ENCODE data around the gene TMA7. TPM values are rescaled to one million over a fixed set of nuclear protein-coding genes. Genes with fewer than 3 reads are reported as not detected.
"Not testable (repeated sequence)": the region's sequence is repeated elsewhere in the genome, so short reads cannot be mapped to it uniquely, and the experiment has no call there.

The TMA7 gene
- 25.0 TPM for total RNA-seq

DNA sequence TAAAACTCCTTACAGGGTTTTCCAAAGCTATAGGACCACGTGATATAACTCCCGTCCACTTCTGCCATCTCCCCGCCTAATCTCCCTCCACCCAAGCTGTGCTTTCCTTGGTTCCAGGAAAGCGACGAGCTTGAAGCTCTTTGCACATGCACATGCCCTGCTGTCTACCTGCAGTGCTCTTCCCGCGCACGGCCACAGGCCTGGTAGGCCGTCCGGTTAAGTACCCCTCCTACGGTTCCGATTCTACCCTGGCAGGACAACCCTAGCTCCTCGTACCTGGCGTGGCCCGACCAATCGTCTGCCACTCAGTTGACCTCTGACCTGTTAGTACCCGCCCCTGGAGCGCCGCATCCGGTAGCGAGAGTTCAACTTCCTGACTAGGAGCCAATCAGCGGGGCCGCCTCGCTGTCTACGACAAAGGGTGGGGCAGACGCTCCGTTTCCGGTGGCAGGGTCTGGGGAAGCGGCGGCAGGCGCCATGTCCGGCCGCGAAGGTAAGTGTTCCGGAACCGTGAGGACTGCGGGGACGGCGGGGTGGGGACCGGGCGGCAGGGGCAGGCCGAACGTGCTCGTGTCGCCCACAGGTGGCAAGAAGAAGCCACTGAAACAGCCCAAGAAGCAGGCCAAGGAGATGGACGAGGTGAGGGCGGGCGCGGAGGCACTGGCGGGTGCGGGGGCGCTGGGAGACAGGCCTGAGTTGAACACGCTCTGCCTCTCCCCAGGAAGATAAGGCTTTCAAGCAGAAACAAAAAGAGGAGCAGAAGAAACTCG, at the start of gene TMA7, which contains the start of gene CCDC51:
Gene TMA7 (plus strand): TSS at position 438 of the 770 bp plus-strand sequence. CDS start 40 bp downstream, at position 478.
Gene CCDC51 (minus strand): TSS at position 300 of the 770 bp plus-strand sequence. CDS start 4,991 bp downstream, outside the sequence.
- DNase-seq (ENCODE audit: low read depth in 2 of 3, low spot score in 2 of 3) = peak; percentile 93 to 97 (median 96)

GRCh38 chr3:48394391-48394790, 45.7 kb upstream of the TMA7 start:
- DNase-seq (ENCODE audit: low read depth in 2 of 3, low spot score in 2 of 3) = no peak

DNA sequence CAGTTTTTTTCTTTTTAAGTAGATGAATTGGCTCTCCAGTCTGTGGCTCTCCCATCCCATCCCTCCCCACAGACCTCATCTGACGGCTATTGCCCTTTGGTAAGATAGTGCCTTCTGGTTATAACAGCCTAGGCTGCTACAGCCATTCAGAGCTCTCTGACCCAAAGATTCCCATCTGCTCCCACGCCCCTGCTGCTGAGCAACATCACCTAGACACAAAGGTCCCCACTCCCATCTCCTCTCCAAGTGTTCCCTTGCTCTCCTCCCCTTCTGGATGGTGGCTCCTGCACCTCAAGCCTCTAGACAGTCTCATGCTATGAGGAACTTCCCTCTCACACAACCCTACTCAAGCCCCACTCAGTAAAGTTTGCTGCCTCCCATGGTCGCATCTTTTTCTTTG, 44.3 kb upstream of the TMA7 start:
- DNase-seq (ENCODE audit: low read depth in 2 of 3, low spot score in 2 of 3) = no peak

DNA sequence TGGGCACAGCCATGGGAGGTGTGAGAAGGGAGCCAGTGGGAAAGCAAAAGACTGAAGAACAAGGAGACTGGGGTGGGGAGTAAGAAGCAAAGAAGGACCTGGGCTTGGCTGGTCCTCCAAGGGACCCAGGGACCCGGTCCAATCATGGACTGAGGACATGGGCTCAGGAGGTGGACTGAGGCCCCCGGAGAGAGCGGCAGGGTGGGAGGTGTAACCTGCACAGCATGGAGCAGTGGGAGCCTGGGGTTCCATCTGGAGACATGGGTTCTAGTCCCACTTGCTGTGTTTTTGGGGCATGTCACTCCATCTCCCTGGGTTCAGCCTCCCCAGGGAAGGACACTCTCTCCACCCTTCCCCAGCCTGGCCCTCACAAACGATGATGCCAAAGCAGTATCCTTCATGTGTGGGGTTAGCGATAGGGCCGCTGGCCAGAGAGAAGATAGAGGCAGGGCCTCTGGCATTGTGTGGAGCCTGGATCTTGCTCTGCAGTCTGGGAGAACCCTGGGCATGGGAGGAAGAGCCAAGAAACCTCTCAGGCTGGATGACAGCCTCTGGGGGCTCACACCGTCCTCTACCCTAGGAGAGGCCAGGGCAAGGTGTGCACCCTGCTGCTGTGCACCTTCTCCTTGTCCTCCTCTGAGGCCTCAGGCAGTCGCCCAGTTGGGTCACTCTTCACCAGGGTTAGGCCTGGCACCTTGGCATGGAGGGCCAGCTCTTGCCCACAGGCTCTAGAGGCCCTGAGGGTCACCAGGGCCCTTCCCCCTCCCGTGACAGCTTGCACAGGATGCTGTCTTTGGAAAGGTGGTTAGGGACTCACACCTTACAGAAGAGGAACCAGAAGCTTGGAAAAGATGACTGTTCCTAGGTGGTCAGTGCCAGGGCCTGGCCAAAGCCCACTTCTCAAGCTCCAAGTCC, 42.0 kb upstream of the TMA7 start:
- DNase-seq (ENCODE audit: low read depth in 2 of 3, low spot score in 2 of 3) = no peak

DNA sequence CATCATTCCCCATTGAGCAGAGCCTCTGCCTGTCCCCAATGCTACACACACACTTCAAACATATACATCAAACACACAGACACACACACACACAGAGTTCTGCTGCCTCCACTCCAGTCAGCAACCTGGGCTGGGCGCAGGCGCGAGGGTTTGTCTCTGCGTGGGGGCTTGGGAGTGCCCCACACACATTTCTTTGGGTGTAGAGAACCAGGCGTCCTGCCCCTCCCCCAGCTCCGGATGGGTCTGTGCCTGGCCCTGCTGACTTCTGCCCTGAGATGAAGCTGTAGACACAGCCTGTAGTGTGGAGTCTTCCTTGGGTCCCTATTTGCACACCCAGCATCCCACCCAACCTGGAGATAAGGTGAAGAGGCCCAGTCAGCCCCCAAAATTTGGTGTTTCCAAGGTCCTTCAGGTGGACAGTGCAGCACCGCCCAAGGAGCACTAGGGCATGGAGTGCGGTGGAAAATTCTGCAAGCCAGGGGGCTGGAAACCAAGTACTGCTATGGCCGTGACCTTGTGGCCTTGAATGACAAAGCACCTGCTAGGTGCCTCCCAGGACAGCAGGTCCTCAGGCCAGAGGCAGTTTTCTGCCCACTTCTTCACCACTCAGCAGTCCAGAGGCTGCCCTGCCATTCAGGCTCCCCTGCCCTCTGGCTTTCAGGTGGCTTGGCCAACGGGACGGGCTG, 41.2 kb upstream of the TMA7 start:
- no peak for DNase-seq (ENCODE audit: low read depth in 2 of 3, low spot score in 2 of 3)

DNA sequence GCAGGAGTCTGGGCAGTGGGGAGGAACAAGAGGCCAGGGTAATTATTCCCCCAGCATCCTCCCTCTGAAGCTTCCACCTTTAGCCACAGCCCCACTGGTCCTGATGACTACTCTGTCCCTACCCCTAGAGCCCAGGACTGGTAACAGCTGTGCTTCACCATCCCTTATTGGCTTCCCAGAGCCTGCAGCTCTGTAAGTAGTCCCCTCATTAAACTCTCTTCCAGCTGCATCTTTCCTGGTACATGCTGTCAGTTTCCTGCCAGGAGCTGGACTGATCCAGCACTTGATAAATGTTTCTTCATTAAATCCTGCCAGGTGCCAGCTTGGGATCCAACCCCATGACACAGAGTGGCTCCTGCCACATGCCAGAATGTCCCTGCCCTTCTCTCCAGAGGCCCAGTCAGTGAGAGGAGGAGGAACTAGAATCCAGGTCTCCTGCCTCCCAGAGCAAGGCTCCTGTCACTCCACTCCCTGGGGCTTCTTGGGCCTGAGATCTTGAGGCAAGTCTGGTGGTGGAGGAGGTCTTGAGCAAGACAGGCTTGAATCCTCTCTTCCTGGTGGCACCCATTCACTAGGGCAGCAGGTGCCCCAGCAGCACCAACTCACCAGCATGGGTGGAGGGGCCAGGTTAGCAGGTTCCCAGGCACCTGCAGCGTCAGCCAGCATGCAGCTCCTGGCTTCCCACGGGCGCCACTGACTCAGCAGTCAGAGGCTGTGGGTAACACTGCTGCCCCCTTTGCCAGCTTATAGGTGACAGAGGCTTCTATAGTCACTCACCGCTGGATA, 40.5 kb upstream of the TMA7 start:
- DNase-seq (ENCODE audit: low read depth in 2 of 3, low spot score in 2 of 3) = peak in 2 of 3 donors; percentile 10 to 12

DNA sequence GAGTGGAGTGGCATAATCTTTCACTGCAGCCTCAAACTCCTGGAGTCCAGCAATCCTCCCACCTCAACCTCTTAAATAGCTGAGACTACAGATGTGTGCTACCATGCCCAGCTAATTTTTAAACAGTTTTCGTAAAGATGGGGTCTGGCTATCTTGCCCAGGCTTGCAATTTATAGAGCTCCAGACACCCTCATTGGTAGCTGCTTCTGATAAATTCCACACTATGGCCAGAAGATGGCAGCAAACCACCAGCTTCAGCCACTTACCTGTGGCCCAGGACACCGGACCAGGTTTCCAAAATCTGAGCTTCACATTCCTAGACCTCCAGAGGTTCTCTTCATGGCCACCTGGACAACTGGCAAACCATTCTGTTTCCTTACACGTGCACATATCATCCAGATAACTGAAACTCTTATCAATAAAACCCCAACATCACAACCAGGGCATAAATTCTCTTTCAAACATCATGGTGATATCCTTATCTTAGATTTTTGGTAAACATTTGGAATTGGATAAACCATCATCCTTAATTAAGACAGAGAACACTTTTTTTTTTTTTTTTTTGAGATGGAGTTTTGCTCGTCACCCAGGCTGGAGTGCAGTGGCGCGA, 39.1 kb upstream of the TMA7 start:
- DNase-seq (ENCODE audit: low read depth in 2 of 3, low spot score in 2 of 3) = peak; percentile 61 to 83 (median 67)

- not testable (repeated sequence) for DNase-seq (ENCODE audit: low read depth in 2 of 3, low spot score in 2 of 3)
Observed at GRCh38 chr3:48401434-48401901, 38.6 kb upstream of the TMA7 start.

DNA sequence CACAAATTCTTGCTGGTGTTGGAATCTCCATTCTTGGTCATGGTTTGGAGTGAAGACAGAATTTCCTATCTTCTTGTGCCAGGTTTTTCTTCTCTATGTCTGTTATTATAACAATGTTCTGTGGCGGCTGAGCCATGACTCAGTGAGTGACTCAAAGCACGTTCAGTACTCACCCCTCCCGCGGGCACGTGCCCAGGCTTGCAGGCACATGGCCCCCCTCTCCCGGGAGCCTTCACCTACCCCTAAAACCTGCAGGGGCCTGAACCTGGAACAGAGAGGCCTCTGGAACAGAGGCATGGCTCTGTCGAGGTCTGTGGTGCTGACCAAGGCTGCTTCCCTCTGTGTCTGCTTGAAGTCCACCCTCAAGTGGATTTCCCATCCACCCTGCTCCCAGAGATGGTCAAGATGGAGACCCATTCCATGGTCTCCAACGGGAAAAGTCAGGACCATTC, 37.8 kb upstream of the TMA7 start:
- DNase-seq (ENCODE audit: low read depth in 2 of 3, low spot score in 2 of 3) = no peak

DNA sequence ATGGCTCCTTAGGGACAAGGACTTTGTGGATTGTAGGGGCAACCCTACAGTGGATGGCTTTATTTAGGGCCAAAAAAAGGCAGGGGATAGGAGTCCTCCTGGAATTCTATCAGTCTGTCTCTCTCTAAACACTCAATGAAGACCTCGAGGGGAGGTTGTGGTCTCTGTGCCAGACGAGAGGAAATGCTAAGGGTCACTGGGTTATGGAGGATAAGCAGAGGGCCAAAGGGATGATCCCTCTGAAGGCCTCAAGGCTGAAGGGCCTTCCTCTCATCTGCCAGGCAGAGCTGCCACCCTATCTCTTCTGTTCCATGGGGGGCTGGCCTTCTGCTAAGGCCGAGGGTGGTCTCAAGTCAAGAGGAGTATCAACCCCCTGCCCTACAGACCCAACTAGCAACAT, 37.1 kb upstream of the TMA7 start:
- no peak for DNase-seq (ENCODE audit: low read depth in 2 of 3, low spot score in 2 of 3)

DNA sequence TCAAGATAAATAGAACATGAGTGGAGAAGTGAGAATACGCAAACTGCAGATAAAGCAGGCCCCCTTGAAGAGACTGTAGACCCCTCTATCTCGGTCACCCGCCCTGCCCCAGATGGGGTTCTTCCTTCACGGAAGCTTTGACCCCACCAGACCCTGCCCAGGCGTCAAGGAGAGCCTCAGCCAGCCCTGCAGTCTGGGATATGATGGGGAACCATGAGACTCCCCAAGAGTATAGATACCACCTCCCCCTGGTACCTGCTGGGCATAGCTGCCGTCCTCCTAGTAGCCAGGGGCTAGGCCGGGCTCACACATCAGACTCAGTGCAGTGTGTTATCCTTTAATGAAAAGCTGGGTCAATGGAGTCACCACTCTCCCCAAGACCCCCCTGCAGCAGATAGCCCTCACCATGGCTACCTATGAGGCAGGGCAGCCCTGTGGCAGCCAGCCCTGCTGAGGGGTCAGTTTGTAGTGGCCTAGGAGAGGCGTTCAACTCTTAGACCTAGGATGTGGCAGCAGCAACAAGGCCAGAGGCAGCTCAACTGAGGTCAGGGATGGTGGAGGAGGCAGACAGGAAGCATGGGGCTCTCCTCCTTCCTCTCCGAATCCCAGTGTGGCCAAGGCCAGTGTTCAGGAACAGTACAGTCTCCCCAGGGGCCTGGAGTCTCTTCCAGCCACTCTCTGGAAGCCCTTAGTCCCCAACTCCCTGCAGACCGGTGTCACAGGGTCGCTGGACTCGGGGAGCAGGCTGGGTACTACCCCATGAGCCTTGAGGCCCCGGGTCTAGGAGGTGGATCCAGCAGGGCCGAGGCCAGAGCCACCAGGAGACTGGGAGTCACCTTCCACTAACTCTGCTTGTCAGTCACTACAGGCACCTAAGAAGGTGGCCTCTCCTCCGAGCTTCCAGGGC, 36.3 kb upstream of the TMA7 start:
- no peak for DNase-seq (ENCODE audit: low read depth in 2 of 3, low spot score in 2 of 3)

DNA sequence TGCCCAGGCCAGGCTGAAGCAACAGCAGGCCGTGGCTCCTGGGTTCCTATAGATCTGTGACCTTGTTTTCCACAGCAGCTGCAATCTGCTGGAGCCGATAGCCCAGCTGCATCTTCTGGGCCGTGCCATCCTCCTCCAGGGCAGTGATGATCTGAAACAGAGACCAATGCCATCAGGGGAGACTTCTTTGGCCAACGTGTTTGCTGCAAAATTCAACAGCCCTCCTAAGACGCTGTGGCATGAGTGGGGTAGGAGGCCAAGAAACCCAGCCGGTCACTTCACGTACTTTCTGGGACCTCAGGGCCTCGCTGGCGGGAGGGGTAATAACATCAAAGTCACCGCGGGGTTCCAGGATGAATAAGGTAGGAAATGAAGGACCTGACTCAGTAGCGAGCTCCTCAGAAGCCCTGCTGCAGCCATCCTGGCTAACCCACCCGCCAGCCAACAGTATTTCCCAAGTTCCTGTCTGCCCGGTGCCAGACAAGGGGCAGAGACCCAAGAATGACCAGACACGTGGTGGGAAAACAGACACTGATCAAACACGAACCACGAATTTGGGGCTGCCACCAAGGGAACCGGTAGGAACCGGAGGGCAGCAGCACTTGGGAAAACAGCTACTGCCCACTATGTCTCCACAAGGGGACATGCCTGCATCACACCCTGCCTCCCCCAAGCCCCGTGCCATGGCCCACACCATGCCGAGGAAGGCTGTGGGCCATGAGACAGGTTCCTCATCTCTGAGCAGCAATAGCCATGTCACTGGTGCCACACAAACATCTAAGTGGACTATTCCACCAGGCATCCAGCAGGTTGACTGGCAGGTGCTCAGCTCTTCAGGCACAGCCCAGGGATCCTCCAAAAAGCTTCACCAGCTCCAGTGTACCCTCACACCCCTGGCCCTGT, 35.4 kb upstream of the TMA7 start:
- DNase-seq (ENCODE audit: low read depth in 2 of 3, low spot score in 2 of 3) = no peak

GRCh38 chr3:48405343-48405881, 34.6 kb upstream of the TMA7 start:
- no peak for DNase-seq (ENCODE audit: low read depth in 2 of 3, low spot score in 2 of 3)

DNA sequence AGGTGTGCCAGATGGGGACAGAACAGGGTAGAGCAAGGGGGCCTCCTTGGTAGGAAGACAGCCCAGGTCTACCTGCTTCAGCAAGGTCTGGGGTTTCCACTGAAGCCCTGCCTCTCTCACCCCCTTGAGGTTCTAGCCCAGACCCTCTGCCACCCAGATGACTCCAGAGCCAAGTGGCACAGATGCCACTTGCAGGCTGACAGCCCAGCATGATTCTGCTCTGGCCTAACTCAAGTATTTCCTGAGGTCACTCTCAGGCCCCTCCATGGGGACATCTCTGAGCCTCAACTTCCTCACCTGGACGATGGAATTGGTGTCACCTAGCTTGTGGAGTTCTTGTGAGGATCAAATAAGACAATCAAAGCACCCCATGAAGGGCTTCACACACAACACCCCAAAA, 34.1 kb upstream of the TMA7 start:
- DNase-seq (ENCODE audit: low read depth in 2 of 3, low spot score in 2 of 3) = no peak

DNA sequence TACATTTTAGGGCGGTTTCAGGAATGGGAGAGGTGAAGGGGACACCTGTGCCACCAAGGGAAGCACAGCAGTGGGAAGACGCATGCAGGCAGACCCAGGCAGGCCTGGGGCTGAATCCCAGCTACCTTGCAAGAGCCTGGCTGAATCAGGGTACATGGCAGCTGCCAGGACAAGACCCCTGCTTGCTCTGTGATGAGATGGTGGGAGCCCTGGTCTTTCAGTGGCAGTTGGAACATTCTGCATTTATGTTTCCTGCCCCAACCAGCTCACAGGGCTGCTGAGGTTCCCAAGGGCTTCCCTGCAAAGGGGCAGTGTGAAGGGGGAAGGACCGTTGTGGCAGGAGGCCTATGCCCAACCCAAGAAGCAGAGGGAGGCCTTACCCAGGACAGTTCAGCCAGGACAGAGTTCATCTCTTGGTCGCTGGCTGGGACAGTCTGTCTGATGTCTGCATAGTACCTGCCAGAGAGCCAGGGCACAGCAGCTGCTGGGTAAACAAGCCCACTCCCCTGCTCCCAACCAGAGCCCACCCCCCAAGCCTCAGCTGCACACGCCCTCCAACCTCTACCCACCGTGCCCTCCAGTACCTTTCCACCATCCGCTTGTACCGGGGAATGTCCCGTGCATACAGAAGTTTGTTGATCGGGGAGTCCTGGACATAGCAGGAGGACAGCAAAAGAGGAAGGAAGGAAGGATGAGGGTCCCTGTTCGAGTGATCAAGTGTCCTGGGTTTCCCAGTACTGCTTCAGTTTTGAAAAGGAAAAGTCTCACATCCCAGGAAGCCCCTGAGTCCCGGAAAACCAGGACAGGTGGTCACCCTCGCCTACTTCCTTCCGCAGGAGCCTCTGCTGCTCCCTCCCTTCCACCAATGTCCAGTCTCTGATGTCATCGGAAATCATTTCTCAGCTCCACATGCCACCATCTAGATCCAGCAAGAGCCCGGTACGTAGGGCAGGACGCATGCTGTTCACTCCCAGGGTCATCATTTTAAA, 33.3 kb upstream of the TMA7 start:
- no peak for DNase-seq (ENCODE audit: low read depth in 2 of 3, low spot score in 2 of 3)

DNA sequence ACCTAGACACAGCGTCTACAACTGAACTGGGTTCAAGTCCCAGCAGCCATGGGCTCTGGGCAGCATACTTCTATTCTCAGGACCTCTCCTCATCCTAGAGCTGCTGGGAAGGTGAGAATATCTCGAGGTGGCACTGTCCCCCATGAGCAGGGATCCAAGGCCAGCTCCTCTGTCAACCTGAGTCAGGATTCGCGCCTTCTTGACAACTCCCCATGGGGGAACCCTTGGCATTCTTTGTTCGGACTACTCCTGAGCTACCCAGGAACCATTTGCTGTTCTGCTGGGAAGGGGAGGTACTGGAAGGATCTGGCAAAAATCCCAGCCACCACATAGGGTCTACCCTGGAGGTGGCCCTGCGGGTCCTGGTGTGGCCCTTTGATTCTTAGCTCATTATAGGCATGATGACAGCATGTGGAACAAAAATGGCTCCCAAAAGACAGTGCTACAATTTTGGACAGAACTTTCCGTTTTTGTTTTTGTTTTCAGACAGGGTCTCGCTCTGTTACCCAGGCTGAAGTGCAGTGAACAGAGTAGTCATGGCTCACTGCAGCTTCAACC, 32.4 kb upstream of the TMA7 start:
- DNase-seq (ENCODE audit: low read depth in 2 of 3, low spot score in 2 of 3) = no peak
